ENCODE data around the gene MESP2. TPM values are rescaled to one million over a fixed set of nuclear protein-coding genes. Genes with fewer than 3 reads are reported as not detected.
A peak's percentile ranks its signal among the peaks of the same experiment; 100 is the strongest.

Gene MESP2
- total RNA-seq, 4 donors from 2014 or later = 0.59 to 2.4 (median 0.83) TPM; not detected in 1

DNA sequence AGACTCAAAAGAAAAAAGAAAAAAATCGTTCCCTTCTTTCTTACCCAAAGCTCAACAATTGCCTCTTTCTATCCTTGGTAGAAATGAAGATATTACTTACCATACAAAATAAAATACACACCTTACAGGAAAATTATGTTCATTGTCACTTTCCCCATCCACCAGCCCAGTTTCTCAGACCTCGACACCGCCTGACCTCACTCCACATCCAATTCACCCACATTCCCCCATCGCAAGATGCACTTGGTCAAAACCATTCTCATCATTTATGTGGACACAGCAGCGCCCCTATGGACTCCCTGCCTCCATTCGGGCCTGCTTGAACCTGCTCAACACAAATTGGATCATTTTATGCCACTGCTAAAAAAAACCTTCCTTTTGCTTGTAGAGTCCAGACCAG lies 31.6 kb downstream of the MESP2 start:
- Histone ChIP-seq H3K27me3 (peaks cover 0 to 5% (median 0%) of the 10 kb centered on the region in 4 donors), H3K4me3 (no peak overlapping the region), H3K36me3 (no peaks in the 10 kb centered on the region), H3K27ac (no peak overlapping the region), H3K9me3 (no peaks in the 10 kb centered on the region), H3K4me1 (peaks cover 15 to 36% (median 15%) of the 10 kb centered on the region in 3 donors)
- intact Hi-C loops (cut with DNase I) = no loop called here
- WGBS, 2 donors = 89 to 91% methylated on average over 6 of the region's 6 CpGs
- no peak for DNase-seq
- TF ChIP-seq POLR2A (IDR thresholded peaks at IDR 0.05) = no peak
- TF ChIP-seq, protein P1, sequence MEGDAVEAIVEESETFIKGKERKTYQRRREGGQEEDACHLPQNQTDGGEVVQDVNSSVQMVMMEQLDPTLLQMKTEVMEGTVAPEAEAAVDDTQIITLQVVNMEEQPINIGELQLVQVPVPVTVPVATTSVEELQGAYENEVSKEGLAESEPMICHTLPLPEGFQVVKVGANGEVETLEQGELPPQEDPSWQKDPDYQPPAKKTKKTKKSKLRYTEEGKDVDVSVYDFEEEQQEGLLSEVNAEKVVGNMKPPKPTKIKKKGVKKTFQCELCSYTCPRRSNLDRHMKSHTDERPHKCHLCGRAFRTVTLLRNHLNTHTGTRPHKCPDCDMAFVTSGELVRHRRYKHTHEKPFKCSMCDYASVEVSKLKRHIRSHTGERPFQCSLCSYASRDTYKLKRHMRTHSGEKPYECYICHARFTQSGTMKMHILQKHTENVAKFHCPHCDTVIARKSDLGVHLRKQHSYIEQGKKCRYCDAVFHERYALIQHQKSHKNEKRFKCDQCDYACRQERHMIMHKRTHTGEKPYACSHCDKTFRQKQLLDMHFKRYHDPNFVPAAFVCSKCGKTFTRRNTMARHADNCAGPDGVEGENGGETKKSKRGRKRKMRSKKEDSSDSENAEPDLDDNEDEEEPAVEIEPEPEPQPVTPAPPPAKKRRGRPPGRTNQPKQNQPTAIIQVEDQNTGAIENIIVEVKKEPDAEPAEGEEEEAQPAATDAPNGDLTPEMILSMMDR (IDR thresholded peaks at IDR 0.05) = no peak

DNA sequence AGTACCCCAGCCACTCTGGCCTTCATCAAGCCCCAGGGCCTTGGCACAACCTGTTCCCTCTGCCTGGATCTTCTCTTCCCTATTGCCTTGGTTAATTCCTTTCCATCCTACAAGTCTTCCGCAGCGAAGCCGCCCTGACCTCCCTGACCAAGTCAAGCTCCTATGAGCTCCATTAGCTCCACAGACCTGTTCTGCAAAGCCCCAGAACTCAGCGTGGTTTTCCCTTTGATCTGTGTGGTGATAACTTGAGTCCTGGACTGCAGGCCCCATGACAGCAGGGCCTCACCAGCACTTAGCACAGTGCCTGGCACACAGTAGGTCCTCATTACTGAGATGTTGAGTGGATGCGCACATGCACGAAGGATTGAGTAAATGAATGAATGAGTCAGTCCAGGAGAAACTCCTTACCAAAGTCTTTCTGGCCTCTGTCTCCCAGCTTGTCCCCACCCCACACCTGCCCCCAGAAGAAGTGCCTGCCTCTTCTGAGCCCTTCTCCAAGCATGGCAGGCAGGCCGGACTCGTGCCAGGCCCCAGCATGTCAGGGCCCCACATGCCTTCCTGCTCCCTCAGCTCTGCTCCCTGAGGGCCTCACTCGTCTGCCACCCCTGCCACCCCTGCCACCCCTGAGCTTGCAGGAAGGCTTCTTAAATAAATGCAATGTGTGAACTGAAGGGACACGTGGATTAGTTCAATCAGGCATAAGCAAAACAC lies 32.2 kb downstream of the MESP2 start:
- H3K4me1 ChIP-seq = peaks cover 15 to 42% (median 21%) of the 10 kb centered on the region in 3 donors
- intact Hi-C loops (cut with DNase I) = no loop called here

GRCh38 chr15:89809093-89809786 lies 33.1 kb downstream of the MESP2 start:
- intact Hi-C loops (cut with DNase I) = no loop called here
- Histone ChIP-seq H3K36me3 (no peaks in the 10 kb centered on the region), H3K27me3 (peaks cover 0 to 12% (median 1%) of the 10 kb centered on the region in 4 donors), H3K9me3 (no peaks in the 10 kb centered on the region), H3K27ac (peak overlapping the region in 1 of 4 donors; percentile 15), H3K4me1 (peaks cover 17 to 51% (median 25%) of the 10 kb centered on the region in 3 donors), H3K4me3 (no peak overlapping the region)
- TF ChIP-seq, protein P1 (IDR thresholded peaks at IDR 0.05) = no peak
- TF ChIP-seq POLR2A (IDR thresholded peaks at IDR 0.05) = no peak
- no peak for DNase-seq
- 63 to 67% methylated on average over 6 to 7 of the region's 8 CpGs for WGBS, 2 donors

More for the DNA sequence above, 32.2 kb downstream of the MESP2 start:
- Histone ChIP-seq H3K36me3 (no peaks in the 10 kb centered on the region), H3K27ac (peak overlapping the region in 1 of 4 donors; percentile 15), H3K4me3 (no peak overlapping the region), H3K9me3 (no peaks in the 10 kb centered on the region), H3K27me3 (peaks cover 0 to 3% (median 0%) of the 10 kb centered on the region in 4 donors)
- WGBS, 2 donors = 59 to 62% methylated on average over 9 of the region's 10 CpGs
- TF ChIP-seq, protein P1 (IDR thresholded peaks at IDR 0.05) = no peak
- no peak for TF ChIP-seq POLR2A (IDR thresholded peaks at IDR 0.05)
- DNase-seq = no peak

DNA sequence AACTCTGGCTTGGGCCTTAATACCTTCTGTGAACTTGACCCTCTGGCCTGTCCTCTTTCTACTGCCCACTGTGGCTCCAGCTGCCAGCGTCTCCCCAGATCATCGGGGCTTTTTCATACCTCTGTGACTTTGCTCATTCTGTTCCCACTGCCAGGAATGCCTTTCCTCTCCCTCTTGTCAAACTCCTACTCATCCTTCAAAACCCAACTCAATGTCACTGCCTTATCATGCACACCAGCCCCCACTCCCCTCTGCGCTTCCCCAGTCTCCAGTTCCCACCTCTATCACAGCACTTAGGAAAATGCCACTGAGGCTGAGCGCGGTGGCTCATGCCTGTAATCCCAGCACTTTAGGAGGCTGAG lies 33.6 kb downstream of the MESP2 start:
- H3K4me3 ChIP-seq = no peak overlapping the region
- intact Hi-C loops (cut with DNase I) = no loop called here
- peaks cover 23 to 56% (median 28%) of the 10 kb centered on the region in 3 donors for H3K4me1 ChIP-seq
- TF ChIP-seq, protein P1 (IDR thresholded peaks at IDR 0.05) = no peak
- TF ChIP-seq POLR2A (IDR thresholded peaks at IDR 0.05) = no peak
- no peaks in the 10 kb centered on the region for H3K9me3 ChIP-seq
- peaks cover 0 to 17% (median 6%) of the 10 kb centered on the region in 4 donors for H3K27me3 ChIP-seq
- no peaks in the 10 kb centered on the region for H3K36me3 ChIP-seq
- 100% methylated on average over 3 to 4 of the region's 5 CpGs for WGBS, 2 donors
- no peak overlapping the region for H3K27ac ChIP-seq
- no peak for DNase-seq

DNA sequence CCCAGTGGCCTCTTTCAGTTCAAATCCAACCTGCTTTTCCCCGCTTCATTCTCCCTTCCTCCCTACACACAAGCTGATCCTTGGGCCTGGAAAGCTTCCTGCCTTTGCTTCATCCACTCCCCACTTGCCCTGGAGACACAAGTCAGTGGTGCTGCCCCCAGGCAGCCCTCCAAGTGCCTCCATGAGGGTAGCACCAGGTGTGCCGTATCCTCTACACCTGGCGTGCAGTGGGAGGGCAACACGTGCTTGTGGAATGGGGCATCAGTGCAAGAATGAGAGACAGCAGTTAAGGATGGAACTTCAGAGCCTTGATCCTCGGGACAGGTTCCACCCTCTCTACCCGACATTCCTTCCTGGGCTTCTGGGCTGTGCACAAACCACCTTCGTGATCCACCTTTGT lies 34.7 kb downstream of the MESP2 start:
- Histone ChIP-seq H3K4me1 (peaks cover 26 to 62% (median 31%) of the 10 kb centered on the region in 3 donors), H3K27ac (no peak overlapping the region), H3K36me3 (no peaks in the 10 kb centered on the region), H3K27me3 (peaks cover 0 to 28% (median 11%) of the 10 kb centered on the region in 4 donors), H3K4me3 (no peak overlapping the region), H3K9me3 (no peaks in the 10 kb centered on the region)
- intact Hi-C loops (cut with DNase I) = no loop called here
- no peak for DNase-seq
- WGBS, 2 donors = 91 to 92% methylated on average over 6 of the region's 7 CpGs
- TF ChIP-seq, protein P1 (IDR thresholded peaks at IDR 0.05) = no peak
- no peak for TF ChIP-seq POLR2A (IDR thresholded peaks at IDR 0.05)

Data from esophagus squamous epithelium (tissue), 5 donors.